ENCODE results near the gene TUBB6.

DNA sequence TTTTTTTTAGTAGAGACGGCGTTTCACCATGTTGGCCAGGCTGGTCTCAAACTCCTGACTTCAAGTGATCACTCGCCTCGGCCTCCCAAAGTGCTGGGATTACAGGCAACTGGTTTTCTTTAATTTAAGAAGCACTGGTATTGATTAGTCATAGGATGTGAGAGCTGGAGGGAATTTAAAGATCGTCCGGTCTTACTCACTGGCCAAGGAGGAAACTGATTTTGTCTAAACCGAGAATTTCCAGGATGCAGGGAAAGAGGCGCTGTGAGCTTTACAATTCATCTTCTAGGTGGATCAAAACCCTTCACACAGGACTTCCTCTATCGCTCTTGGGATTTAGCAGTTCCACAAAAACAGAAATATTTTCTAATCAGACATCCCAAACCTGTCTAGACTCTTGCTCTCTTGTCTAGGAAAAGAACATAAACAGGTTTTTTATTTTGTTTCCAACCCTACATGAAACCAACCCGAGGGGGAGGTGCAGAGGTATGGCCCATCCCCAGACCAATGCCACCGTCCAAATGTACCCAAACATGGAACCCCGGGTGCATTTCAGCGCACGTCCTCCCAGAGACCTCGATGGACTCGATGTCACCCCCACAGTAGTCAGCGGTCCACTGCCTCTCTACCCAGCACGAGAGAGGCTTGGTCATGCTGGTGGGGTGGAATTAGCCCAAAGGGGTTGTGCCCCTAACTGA is 12.5 kb upstream of the TUBB6 start:
- no peak for TF ChIP-seq EP300 (IDR thresholded peaks at IDR 0.05; ENCODE audit: borderline replicate concordance in 1 of 2, low read depth in 2 of 2, low read length in 2 of 2)
- no peak for TF ChIP-seq RFX5 (IDR thresholded peaks at IDR 0.05; ENCODE audit: borderline replicate concordance, low read depth, low read length)
- TF ChIP-seq GABPA (IDR thresholded peaks at IDR 0.05; ENCODE audit: borderline replicate concordance, insufficient read depth, low read length), result no peak

Measured in H1 (cell line).